Fibroblast of lung (primary cell): ENCODE data around the gene FBXW9.

Experiments used
- EZH2 ChIP-seq: IDR thresholded peaks from 2 replicates; pipeline ENCODE4 v1.5.1; 2012; ENCODE audit warnings: low read length, control low read depth, mild to moderate bottlenecking; ENCODE audit errors: missing control alignments
- TF ChIP-seq, protein P1 (sequence below), 2 donors: IDR thresholded peaks in 1 of 2; conservative IDR thresholded peaks in 1 of 2; 1 replicate in 1 of 2; 2 replicates in 1 of 2; pipeline ENCODE4 v1.5.1; 2011 to 2012; ENCODE audit warnings: low read length in 2 of 2, control low read depth in 1 of 2, inconsistent platforms in 1 of 2, low read depth in 1 of 2, mild to moderate bottlenecking in 1 of 2

DNA sequence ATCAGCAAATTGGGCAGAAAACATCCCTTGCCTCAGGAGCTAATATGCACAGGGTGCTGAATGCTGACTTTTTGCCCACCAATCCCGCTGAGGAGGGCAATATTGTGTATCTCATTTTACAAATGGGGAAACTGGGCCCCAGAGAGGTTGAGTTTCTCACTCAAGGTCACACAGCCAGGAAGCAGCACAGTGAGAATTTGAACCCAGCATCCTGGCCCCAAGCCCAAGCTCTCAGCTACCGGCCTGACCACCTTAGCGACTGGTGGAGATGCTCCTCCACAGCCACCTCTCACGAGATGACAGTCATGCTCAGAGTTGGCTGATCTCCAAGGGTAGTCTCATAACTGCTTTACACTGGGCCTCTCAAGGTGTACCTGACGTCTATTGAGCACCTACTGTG, 3.5 kb downstream of the FBXW9 start:
- TF ChIP-seq, protein P1, sequence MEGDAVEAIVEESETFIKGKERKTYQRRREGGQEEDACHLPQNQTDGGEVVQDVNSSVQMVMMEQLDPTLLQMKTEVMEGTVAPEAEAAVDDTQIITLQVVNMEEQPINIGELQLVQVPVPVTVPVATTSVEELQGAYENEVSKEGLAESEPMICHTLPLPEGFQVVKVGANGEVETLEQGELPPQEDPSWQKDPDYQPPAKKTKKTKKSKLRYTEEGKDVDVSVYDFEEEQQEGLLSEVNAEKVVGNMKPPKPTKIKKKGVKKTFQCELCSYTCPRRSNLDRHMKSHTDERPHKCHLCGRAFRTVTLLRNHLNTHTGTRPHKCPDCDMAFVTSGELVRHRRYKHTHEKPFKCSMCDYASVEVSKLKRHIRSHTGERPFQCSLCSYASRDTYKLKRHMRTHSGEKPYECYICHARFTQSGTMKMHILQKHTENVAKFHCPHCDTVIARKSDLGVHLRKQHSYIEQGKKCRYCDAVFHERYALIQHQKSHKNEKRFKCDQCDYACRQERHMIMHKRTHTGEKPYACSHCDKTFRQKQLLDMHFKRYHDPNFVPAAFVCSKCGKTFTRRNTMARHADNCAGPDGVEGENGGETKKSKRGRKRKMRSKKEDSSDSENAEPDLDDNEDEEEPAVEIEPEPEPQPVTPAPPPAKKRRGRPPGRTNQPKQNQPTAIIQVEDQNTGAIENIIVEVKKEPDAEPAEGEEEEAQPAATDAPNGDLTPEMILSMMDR (conservative IDR thresholded peaks at IDR 0.05 in 1 of 2, IDR thresholded peaks at IDR 0.05 in 1 of 2; ENCODE audit: low read depth in 1 of 2, low read length in 2 of 2): no peak
- no peak for TF ChIP-seq EZH2
